ENCODE data around the gene THSD4. TPM values are rescaled to one million over a fixed set of nuclear protein-coding genes. Genes with fewer than 3 reads are reported as not detected.

Gene THSD4
- total RNA-seq, 2 experiments from 2014 or later: not detected

DNA sequence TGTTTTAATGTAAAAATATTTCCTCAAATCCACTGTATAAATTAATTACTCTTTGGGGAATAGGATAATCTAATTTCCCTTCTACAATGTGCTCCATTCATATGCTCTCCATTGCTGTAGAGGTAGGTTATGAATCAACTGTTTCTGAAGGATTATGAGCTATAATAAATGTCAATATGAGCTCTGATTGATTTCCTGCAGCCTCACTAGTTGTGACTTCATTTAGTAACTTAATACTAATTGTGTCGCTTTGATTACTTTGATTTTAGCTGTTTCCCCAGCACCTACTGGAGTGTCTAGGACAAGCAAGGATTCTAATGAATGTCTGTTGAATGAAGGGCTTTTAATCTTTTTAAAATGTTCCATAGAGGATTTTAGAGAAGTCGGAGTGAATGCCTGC, 458.3 kb downstream of the THSD4 start:
- BruUV-seq (replicated peaks): no TSS peak
- DNase-seq (ENCODE audit: low spot score): no peak
- no peaks in the 10 kb centered on the region for H4K20me1 ChIP-seq (ENCODE audit: insufficient read depth, low read length)
- H3K4me2 ChIP-seq (ENCODE audit: low read length): no peak overlapping the region
- H3K79me2 ChIP-seq (ENCODE audit: insufficient read depth, low read depth, low read length): no peaks in the 10 kb centered on the region
- TF ChIP-seq EZH2phosphoT487 (IDR thresholded peaks at IDR 0.05; ENCODE audit: borderline replicate concordance, low read depth, low read length): no peak
- TF ChIP-seq, protein P1, sequence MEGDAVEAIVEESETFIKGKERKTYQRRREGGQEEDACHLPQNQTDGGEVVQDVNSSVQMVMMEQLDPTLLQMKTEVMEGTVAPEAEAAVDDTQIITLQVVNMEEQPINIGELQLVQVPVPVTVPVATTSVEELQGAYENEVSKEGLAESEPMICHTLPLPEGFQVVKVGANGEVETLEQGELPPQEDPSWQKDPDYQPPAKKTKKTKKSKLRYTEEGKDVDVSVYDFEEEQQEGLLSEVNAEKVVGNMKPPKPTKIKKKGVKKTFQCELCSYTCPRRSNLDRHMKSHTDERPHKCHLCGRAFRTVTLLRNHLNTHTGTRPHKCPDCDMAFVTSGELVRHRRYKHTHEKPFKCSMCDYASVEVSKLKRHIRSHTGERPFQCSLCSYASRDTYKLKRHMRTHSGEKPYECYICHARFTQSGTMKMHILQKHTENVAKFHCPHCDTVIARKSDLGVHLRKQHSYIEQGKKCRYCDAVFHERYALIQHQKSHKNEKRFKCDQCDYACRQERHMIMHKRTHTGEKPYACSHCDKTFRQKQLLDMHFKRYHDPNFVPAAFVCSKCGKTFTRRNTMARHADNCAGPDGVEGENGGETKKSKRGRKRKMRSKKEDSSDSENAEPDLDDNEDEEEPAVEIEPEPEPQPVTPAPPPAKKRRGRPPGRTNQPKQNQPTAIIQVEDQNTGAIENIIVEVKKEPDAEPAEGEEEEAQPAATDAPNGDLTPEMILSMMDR (conservative IDR thresholded peaks at IDR 0.05; ENCODE audit: low read length): no peak
- H3K27ac ChIP-seq (ENCODE audit: low read depth, low read length, poor library complexity, severe bottlenecking): no peak overlapping the region
- POLR2A ChIA-PET: no interaction called here
- H3K4me3 ChIP-seq (ENCODE audit: low read depth, low read length, poor library complexity, severe bottlenecking): no peak overlapping the region
- no peaks in the 10 kb centered on the region for H3K9me2 ChIP-seq (ENCODE audit: insufficient read depth, low read length)
- H3K9me3 ChIP-seq (ENCODE audit: low read length): no peaks in the 10 kb centered on the region
- CTCF ChIA-PET (ENCODE audit: unreplicated experiment): no interaction called here
- no peaks in the 10 kb centered on the region for H3K36me3 ChIP-seq (ENCODE audit: insufficient read depth, low read length)
- no peaks in the 10 kb centered on the region for H3K4me1 ChIP-seq (ENCODE audit: insufficient read depth, low read length, poor library complexity, severe bottlenecking)
- intact Hi-C loops (cut with micrococcal nuclease; ENCODE audit: unreplicated experiment): no loop called here
- no peak overlapping the region for H2AFZ ChIP-seq (ENCODE audit: low read length)

DNA sequence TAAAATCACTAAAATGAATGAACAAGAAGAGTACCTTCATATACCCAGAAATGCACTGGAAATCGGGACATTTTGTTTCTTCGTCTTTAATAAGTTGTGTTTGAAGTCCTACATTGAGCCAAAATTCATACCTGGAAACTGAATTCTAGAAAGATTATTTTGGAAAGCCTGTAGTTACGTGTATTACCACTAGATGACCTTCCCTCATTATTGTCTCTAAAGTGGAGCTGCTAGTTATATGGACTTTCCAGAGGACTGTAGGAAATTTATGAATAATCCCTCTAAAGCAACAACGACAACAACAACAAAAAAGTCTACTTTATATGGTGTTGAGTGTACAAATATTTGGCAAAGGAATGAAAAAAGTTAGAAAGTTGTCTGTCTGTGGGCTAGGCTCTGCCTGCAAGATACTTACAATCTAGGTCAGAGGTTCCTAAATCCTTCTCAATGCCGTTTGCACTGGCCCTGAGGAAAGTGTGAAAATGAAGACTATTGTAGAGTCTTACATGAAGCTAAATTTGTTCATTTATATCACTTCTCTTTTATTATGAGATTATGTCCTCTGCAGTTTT, 460.3 kb downstream of the THSD4 start:
- TF ChIP-seq EZH2phosphoT487 (IDR thresholded peaks at IDR 0.05; ENCODE audit: borderline replicate concordance, low read depth, low read length): no peak
- TF ChIP-seq, protein P1 (conservative IDR thresholded peaks at IDR 0.05; ENCODE audit: low read length): peak; percentile 73
- peak; percentile 7 for DNase-seq (ENCODE audit: low spot score)
- intact Hi-C loops (cut with micrococcal nuclease; ENCODE audit: unreplicated experiment): no loop called here
- no TSS peak for BruUV-seq (replicated peaks)
- Histone ChIP-seq H3K36me3 (ENCODE audit: insufficient read depth, low read length) (no peaks in the 10 kb centered on the region), H3K4me2 (ENCODE audit: low read length) (no peak overlapping the region), H2AFZ (ENCODE audit: low read length) (no peak overlapping the region), H3K27ac (ENCODE audit: low read depth, low read length, poor library complexity, severe bottlenecking) (no peak overlapping the region), H3K4me3 (ENCODE audit: low read depth, low read length, poor library complexity, severe bottlenecking) (no peak overlapping the region), H3K9me2 (ENCODE audit: insufficient read depth, low read length) (no peaks in the 10 kb centered on the region), H3K4me1 (ENCODE audit: insufficient read depth, low read length, poor library complexity, severe bottlenecking) (no peaks in the 10 kb centered on the region), H4K20me1 (ENCODE audit: insufficient read depth, low read length) (no peaks in the 10 kb centered on the region), H3K79me2 (ENCODE audit: insufficient read depth, low read depth, low read length) (no peaks in the 10 kb centered on the region), H3K9me3 (ENCODE audit: low read length) (no peaks in the 10 kb centered on the region)
- ChIA-PET POLR2A (interaction anchor here (0.6 to 0.7 kb wide), 2 partner anchors 229 to 230 kb away, joined by 3 read pairs; no protein-coding TSS in a partner anchor), CTCF (ENCODE audit: unreplicated experiment) (no interaction called here)

DNA sequence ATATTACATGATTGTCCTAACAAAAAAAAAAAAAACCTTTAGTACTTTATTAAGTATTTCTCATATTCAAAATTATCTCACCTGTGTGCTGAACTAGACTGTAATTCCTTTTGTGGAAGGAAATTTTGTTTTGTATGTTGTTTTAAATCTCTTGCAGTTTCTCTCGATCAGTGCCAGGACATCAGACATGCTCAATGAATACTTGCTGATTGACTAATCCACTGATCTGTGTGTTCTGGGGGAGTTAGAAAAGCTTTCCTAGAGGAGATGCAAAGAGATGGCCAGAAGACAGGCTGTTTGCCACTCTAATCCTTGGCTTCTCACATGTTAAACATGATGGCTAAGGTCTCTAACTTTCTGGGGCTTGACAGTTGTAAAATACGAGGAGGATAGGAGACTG, 461.8 kb downstream of the THSD4 start:
- Histone ChIP-seq H2AFZ (ENCODE audit: low read length) (no peak overlapping the region), H4K20me1 (ENCODE audit: insufficient read depth, low read length) (no peaks in the 10 kb centered on the region), H3K36me3 (ENCODE audit: insufficient read depth, low read length) (no peaks in the 10 kb centered on the region), H3K4me3 (ENCODE audit: low read depth, low read length, poor library complexity, severe bottlenecking) (no peak overlapping the region), H3K9me3 (ENCODE audit: low read length) (no peaks in the 10 kb centered on the region), H3K9me2 (ENCODE audit: insufficient read depth, low read length) (no peaks in the 10 kb centered on the region), H3K27ac (ENCODE audit: low read depth, low read length, poor library complexity, severe bottlenecking) (no peak overlapping the region), H3K4me2 (ENCODE audit: low read length) (no peak overlapping the region), H3K79me2 (ENCODE audit: insufficient read depth, low read depth, low read length) (no peaks in the 10 kb centered on the region), H3K4me1 (ENCODE audit: insufficient read depth, low read length, poor library complexity, severe bottlenecking) (no peaks in the 10 kb centered on the region)
- intact Hi-C loops (cut with micrococcal nuclease; ENCODE audit: unreplicated experiment): no loop called here
- DNase-seq (ENCODE audit: low spot score): no peak
- TF ChIP-seq EZH2phosphoT487 (IDR thresholded peaks at IDR 0.05; ENCODE audit: borderline replicate concordance, low read depth, low read length): no peak
- TF ChIP-seq, protein P1 (conservative IDR thresholded peaks at IDR 0.05; ENCODE audit: low read length): no peak
- POLR2A ChIA-PET: no interaction called here
- no TSS peak for BruUV-seq (replicated peaks)
- CTCF ChIA-PET (ENCODE audit: unreplicated experiment): no interaction called here
